ENCODE data around the gene RPS6KA2. TPM values are rescaled to one million over a fixed set of nuclear protein-coding genes. Genes with fewer than 3 reads are reported as not detected.

Gene RPS6KA2
- total and polyA plus RNA-seq, 3 donors from 2014 or later: 18.4 to 21.7 (median 19.8) TPM

- 83 to 100% methylated on average over 1 of the region's 1 CpG for WGBS, 2 donors
- Histone ChIP-seq H3K36me3 (ENCODE audit: low read depth, missing control alignments) (no peaks in the 10 kb centered on the region), H3K4me3 (no peak overlapping the region), H3K9me3 (no peaks in the 10 kb centered on the region), H3K4me1 (peaks cover 4% of the 10 kb centered on the region), H3K27ac (no peak overlapping the region), H3K27me3 (no peaks in the 10 kb centered on the region)
- intact Hi-C loops (cut with DNase I; ENCODE audit: low total_unique reads): no loop called here
- no peak for DNase-seq
- TF ChIP-seq, protein P1, sequence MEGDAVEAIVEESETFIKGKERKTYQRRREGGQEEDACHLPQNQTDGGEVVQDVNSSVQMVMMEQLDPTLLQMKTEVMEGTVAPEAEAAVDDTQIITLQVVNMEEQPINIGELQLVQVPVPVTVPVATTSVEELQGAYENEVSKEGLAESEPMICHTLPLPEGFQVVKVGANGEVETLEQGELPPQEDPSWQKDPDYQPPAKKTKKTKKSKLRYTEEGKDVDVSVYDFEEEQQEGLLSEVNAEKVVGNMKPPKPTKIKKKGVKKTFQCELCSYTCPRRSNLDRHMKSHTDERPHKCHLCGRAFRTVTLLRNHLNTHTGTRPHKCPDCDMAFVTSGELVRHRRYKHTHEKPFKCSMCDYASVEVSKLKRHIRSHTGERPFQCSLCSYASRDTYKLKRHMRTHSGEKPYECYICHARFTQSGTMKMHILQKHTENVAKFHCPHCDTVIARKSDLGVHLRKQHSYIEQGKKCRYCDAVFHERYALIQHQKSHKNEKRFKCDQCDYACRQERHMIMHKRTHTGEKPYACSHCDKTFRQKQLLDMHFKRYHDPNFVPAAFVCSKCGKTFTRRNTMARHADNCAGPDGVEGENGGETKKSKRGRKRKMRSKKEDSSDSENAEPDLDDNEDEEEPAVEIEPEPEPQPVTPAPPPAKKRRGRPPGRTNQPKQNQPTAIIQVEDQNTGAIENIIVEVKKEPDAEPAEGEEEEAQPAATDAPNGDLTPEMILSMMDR (IDR thresholded peaks at IDR 0.05): no peak
These were observed 67.4 kb downstream of the RPS6KA2 start for GRCh38 chr6:166559662-166560061.

DNA sequence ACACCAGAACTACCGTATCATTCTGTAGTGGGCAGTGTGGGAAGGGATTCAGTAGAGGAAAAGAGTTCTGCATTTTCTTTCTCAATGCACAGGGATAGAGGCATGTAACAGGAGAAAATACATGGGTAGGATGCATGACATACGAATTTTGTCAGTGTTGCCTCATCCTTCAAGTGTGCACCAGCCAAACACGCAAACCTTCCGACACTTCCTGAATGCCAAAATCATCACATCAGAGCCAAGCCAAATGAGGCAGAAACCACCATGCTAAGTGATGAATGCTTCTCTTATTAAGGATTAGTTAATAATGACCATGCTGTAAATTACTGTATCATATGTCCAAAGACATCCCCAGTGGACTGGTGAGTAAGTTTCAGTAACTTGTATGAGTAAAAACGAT lies 67.8 kb downstream of the RPS6KA2 start:
- no peak for TF ChIP-seq POLR2A (IDR thresholded peaks at IDR 0.05)
- TF ChIP-seq, protein P1 (IDR thresholded peaks at IDR 0.05): no peak
- WGBS, 2 donors: 91 to 92% methylated on average over 5 of the region's 5 CpGs
- Histone ChIP-seq H3K27ac (no peak overlapping the region), H3K27me3 (no peaks in the 10 kb centered on the region), H3K4me3 (no peak overlapping the region), H3K9me3 (no peaks in the 10 kb centered on the region), H3K4me1 (peaks cover under 1% of the 10 kb centered on the region), H3K36me3 (ENCODE audit: low read depth, missing control alignments) (no peaks in the 10 kb centered on the region)
- DNase-seq: no peak
- intact Hi-C loops (cut with DNase I; ENCODE audit: low total_unique reads): no loop called here

GRCh38 chr6:166558156-166559005 lies 68.7 kb downstream of the RPS6KA2 start:
- Histone ChIP-seq H3K27me3 (no peaks in the 10 kb centered on the region), H3K27ac (no peak overlapping the region), H3K4me1 (no peaks in the 10 kb centered on the region), H3K36me3 (ENCODE audit: low read depth, missing control alignments) (no peaks in the 10 kb centered on the region), H3K4me3 (no peak overlapping the region), H3K9me3 (no peaks in the 10 kb centered on the region)
- intact Hi-C loops (cut with DNase I; ENCODE audit: low total_unique reads): no loop called here
- DNase-seq: no peak
- 91 to 95% methylated on average over 12 of the region's 12 CpGs for WGBS, 2 donors
- TF ChIP-seq, protein P1 (IDR thresholded peaks at IDR 0.05): no peak
- no peak for TF ChIP-seq POLR2A (IDR thresholded peaks at IDR 0.05)

DNA sequence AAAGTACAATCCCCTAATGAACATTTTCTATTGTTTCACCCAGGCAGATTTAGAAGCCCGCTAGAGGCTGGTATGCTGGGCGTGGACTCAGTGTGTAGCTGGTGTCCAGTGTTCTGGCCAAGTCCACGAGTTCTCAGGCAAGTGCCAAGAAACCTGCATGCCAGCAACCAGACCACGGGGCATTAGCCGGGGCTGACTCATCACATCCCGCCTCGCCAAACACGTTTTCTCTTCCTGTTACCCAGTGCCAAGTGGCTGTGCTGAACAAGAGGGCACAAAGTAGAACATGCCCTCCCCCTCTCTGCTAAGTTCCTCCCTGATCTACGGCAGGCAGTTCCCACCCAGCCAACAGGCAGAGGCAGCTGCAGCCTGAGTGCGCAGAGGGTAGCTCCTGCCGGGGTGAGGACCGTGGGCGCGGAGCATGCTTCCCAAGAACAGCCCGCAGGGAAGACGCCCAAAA lies 70.2 kb downstream of the RPS6KA2 start:
- no peaks in the 10 kb centered on the region for H3K9me3 ChIP-seq
- H3K27ac ChIP-seq: peak overlapping the region in 1 of 2 donors; percentile 68
- intact Hi-C loops (cut with DNase I; ENCODE audit: low total_unique reads): no loop called here
- 79% methylated on average over 16 of the region's 16 CpGs for WGBS, 2 donors
- no peak overlapping the region for H3K4me3 ChIP-seq
- TF ChIP-seq, protein P1 (IDR thresholded peaks at IDR 0.05): no peak
- TF ChIP-seq POLR2A (IDR thresholded peaks at IDR 0.05): no peak
- H3K36me3 ChIP-seq (ENCODE audit: low read depth, missing control alignments): no peaks in the 10 kb centered on the region
- DNase-seq: peak; percentile 50
- no peaks in the 10 kb centered on the region for H3K4me1 ChIP-seq
- H3K27me3 ChIP-seq: no peaks in the 10 kb centered on the region

DNA sequence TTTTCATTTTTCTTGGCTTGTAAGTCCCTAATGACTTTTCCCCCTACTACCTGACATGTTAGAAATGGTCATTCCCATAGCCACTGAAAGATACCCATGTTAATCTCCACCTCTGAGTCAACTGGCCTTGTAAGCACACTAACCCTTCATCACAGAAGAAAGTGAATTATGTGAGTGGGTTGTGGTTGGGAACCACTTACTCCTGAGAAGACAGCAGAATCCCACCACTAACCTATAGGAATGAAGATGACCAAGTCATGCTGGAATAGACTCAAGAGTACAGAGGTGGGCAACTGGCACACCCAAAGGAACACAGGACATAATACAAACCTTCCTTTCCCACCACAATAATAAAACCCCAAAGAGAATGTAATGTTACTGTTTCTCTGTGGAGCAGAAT lies 70.7 kb downstream of the RPS6KA2 start:
- intact Hi-C loops (cut with DNase I; ENCODE audit: low total_unique reads): no loop called here
- Histone ChIP-seq H3K4me1 (no peaks in the 10 kb centered on the region), H3K27me3 (no peaks in the 10 kb centered on the region), H3K36me3 (ENCODE audit: low read depth, missing control alignments) (no peaks in the 10 kb centered on the region), H3K4me3 (no peak overlapping the region), H3K9me3 (no peaks in the 10 kb centered on the region), H3K27ac (peak overlapping the region in 1 of 2 donors; percentile 68)
- TF ChIP-seq, protein P1 (IDR thresholded peaks at IDR 0.05): no peak
- no peak for TF ChIP-seq POLR2A (IDR thresholded peaks at IDR 0.05)
- no peak for DNase-seq

All from testis (tissue), 3 donors.